ENCODE results near the gene GDPD4.

GDPD4 gene

DNA sequence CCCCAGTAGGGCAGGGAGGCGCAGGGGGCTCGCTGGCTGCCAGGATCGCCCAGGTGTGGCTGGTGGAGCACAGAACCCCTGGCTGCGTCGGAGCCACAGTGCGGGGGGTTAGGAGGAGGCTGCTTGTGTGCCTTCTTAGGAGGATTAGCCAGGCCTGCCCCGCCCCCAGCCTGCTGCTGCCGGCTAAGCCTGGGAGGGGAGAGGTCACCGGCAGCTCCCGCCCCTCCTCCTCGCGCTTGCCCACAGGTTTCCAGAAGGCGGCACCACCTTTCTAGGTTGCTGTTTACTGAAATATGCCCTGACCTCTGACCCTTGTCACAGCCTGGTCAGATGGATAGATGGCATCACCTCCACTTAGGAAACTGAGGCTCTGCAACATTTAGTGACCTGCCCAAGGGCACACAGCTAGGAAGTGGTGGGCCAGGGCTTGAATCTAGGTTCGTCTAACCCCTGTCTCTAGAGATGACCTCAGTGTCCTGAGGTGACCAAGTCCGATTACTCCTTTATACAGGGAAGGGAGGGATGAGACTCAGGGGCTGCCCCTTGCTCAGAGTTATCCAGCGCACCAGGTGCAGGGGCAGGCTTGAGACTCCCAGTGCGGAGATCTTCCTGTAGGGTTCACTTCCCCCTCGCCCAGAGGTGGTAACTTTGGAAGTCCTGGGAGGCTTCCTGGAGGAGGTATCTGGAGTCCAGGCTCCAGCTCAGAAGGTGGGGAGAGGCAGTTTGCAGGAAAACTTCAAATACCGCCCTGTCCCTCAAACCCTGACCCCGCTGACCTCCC lies 129.4 kb downstream of the GDPD4 start:
- DNase-seq, result no peak

DNA sequence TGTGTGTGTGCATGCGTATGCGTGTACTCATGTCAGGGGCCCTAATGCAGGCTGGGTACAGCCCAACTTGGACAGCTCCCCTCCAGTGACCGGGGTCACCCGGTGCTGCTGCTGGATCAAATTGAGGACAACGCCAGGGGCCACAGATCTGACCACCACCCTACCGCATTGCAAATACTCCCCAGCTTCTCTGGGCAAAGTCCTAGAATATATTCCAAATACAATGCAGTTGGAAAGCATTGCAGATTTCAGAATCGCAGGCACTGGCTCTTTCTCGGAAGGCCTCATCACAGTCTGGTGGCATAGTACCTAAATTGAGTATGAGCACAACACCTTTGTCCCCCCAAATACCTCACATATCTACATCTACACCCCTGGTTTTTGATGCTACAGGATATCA lies 130.2 kb downstream of the GDPD4 start:
- DNase-seq, result no peak

DNA sequence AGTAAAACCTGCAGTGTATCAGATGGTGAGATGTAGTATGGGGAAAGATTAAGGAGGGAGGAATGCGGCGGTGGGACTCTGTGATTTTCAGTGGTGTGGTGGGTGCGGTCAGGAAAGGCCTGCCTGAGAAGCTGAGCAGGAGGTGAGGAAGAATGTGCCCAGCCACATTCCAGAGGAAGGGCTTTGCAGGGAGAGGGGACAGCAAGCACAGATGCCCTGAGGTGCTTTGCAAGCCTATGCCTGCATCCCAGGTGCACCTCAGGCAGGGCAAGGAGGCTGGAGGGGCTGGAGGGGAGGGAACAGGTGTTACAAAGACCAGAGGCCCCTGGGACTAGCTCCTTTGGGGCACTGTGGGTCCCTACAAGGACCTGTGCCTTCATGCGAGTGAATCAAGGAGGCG lies 131.4 kb downstream of the GDPD4 start:
- no peak for DNase-seq

DNA sequence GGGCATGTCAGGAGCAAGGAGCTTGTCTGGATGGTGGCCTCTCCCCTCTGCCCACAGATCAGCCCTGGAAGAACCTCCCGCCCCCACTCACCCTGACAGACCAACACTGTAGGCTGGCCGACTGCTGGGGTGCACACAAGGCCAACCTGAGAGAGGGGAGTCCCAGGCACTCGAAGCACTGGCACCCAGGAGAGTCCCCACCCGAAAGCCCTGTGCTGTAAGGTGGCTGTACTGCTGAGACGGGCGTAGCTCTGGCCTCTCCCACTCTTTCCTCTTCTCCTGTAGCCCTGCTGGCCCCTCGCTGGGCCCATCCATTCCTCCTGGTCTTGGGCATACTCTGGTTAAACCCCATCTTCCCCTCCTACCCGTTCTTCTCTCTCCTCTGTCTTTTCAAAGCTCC lies 133.7 kb downstream of the GDPD4 start:
- no peak for DNase-seq

DNA sequence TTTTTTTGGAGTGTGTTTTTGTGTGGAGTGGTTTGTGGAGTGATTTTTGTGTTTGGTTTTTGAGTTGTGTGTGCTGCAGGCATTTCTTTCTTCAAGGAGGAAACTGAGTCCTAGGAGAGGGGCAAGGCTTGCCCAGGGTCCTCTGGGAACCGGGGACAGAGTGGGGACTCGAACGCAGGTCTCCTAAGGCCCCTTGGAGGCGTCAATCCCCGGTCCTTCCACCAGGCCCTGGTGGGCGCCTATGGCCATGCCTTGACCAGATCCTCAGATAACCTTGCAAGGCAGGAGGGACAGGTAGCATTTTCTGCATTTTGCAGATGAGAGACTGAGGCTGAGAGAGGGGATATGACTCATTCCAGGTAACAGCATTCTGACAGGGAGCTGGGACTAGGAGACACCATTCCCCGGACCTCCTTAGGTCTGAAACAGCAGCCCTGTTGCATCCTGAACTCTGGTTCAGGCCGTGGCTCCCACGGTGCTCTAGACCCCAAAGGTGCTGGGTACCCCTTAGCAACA lies 134.3 kb downstream of the GDPD4 start:
- no peak for DNase-seq
